ENCODE measurements around the gene PTPRM. TPM values are rescaled to one million over a fixed set of nuclear protein-coding genes. Genes with fewer than 3 reads are reported as not detected.
A peak's percentile ranks its signal among the peaks of the same experiment; 100 is the strongest.

Gene PTPRM
- polyA plus RNA-seq, 2 of the 4 experiments (the other 2 are of a cell fraction): 44.5 to 199 TPM

GRCh38 chr18:7601246-7601615 lies 34.1 kb downstream of the PTPRM start:
- Histone ChIP-seq H3K4me2 (no peak overlapping the region), H3K9me3 (peaks cover 9% of the 10 kb centered on the region; the same call in 2 of the 3 replicates), H3K27ac (no peak overlapping the region), H3K4me3 (no peak overlapping the region), H3K4me1 (peaks cover 19% of the 10 kb centered on the region; the same call in 2 of the 3 replicates)
- 87% methylated on average over 6 of the region's 6 CpGs for WGBS (ENCODE audit: missing lambda C conversion rate)
- DNase-seq (ENCODE audit: low read depth in 1 of 2, low spot score in 1 of 2) (no peak), FAIRE-seq (no peak), ATAC-seq (peak in 1 of 2 experiments; percentile 22; a peak in 1 of 6 replicates)
- TF ChIP-seq NR3C1 (IDR thresholded peaks at IDR 0.05): no peak
- TF ChIP-seq HES2 (IDR thresholded peaks at IDR 0.05): no peak
- TF ChIP-seq RCOR1 (IDR thresholded peaks at IDR 0.05; ENCODE audit: low read depth, low read length): no peak
- no peak for TF ChIP-seq ZNF302 (CRISPR knock-in tag; IDR thresholded peaks at IDR 0.05)
- no peak for TF ChIP-seq RFX5 (IDR thresholded peaks at IDR 0.05)
- no peak for TF ChIP-seq ZSCAN20 (CRISPR knock-in tag; IDR thresholded peaks at IDR 0.05)
- no peak for TF ChIP-seq BHLHE40 (IDR thresholded peaks at IDR 0.05; ENCODE audit: low read depth, low read length)
- no peak for TF ChIP-seq JUN (IDR thresholded peaks at IDR 0.05)
- TF ChIP-seq MAZ (IDR thresholded peaks at IDR 0.05; ENCODE audit: borderline replicate concordance, low read depth, low read length): no peak
- no peak for TF ChIP-seq BCL3 (IDR thresholded peaks at IDR 0.05)
- TF ChIP-seq FOSL2 (IDR thresholded peaks at IDR 0.05): no peak
- TF ChIP-seq FOSL2 (CRISPR knock-in tag; IDR thresholded peaks at IDR 0.05): no peak
- TF ChIP-seq CHD2 (IDR thresholded peaks at IDR 0.05; ENCODE audit: low read length, partially characterized antibody): no peak
- TF ChIP-seq HDAC2 (IDR thresholded peaks at IDR 0.05): no peak
- no peak for TF ChIP-seq ZC3H11A (IDR thresholded peaks at IDR 0.05)
- no peak for TF ChIP-seq EHF (CRISPR knock-in tag; IDR thresholded peaks at IDR 0.05)
- no peak for TF ChIP-seq REST (IDR thresholded peaks at IDR 0.05)
- TF ChIP-seq SMC3 (IDR thresholded peaks at IDR 0.05): no peak
- POLR2A ChIA-PET: no interaction called here
- CTCF ChIA-PET: no interaction called here

- Histone ChIP-seq H3K9me3 (peaks cover 9% of the 10 kb centered on the region; the same call in 2 of the 3 replicates), H3K27ac (no peak overlapping the region), H3K4me2 (no peak overlapping the region), H3K4me1 (peaks cover 15% of the 10 kb centered on the region; the same call in 2 of the 3 replicates), H3K4me3 (no peak overlapping the region)
- ATAC-seq (no peak), DNase-seq (ENCODE audit: low read depth in 1 of 2, low spot score in 1 of 2) (no peak), FAIRE-seq (no peak)
- POLR2A ChIA-PET: no interaction called here
- 92% methylated on average over 3 of the region's 3 CpGs for WGBS (ENCODE audit: missing lambda C conversion rate)
- CTCF ChIA-PET: interaction anchor here (0.6 kb wide), 1 partner anchor 842 kb away, joined by 3 read pairs; no protein-coding TSS in a partner anchor
- no peak for TF ChIP-seq MYC (IDR thresholded peaks at IDR 0.05; ENCODE audit: borderline replicate concordance, low read length)
- no peak for TF ChIP-seq NPAS2 (CRISPR knock-in tag; IDR thresholded peaks at IDR 0.05; ENCODE audit: borderline replicate concordance)
- TF ChIP-seq POLR2AphosphoS2 (conservative IDR thresholded peaks at IDR 0.05; ENCODE audit: low read length): no peak
- no peak for TF ChIP-seq ZFP36 (IDR thresholded peaks at IDR 0.05; ENCODE audit: borderline replicate concordance, partially characterized antibody)
- TF ChIP-seq MAX (IDR thresholded peaks at IDR 0.05): no peak
- no peak for TF ChIP-seq ATOH8 (CRISPR knock-in tag; IDR thresholded peaks at IDR 0.05; ENCODE audit: low read depth)
- no peak for TF ChIP-seq RNF2 (IDR thresholded peaks at IDR 0.05; ENCODE audit: borderline replicate concordance, low read depth)
- TF ChIP-seq FOSB (CRISPR knock-in tag; IDR thresholded peaks at IDR 0.05): no peak
- no peak for TF ChIP-seq EHF (CRISPR knock-in tag; IDR thresholded peaks at IDR 0.05)
- no peak for TF ChIP-seq EP300 (IDR thresholded peaks at IDR 0.05)
- TF ChIP-seq HOXB13 (CRISPR knock-in tag; IDR thresholded peaks at IDR 0.05; ENCODE audit: low read depth): no peak
- TF ChIP-seq NFE2L2 (conservative IDR thresholded peaks at IDR 0.05; ENCODE audit: low read length): no peak
Measured at GRCh38 chr18:7601936-7602335, 34.8 kb downstream of the PTPRM start.
